Amniotic stem cell (primary cell): ENCODE results near the gene APEX1.

Experiments
- DNase-seq: peaks from one replicate; lab custom pipeline; 2025; lab: John Stamatoyannopoulos, UW

APEX1 gene

DNA sequence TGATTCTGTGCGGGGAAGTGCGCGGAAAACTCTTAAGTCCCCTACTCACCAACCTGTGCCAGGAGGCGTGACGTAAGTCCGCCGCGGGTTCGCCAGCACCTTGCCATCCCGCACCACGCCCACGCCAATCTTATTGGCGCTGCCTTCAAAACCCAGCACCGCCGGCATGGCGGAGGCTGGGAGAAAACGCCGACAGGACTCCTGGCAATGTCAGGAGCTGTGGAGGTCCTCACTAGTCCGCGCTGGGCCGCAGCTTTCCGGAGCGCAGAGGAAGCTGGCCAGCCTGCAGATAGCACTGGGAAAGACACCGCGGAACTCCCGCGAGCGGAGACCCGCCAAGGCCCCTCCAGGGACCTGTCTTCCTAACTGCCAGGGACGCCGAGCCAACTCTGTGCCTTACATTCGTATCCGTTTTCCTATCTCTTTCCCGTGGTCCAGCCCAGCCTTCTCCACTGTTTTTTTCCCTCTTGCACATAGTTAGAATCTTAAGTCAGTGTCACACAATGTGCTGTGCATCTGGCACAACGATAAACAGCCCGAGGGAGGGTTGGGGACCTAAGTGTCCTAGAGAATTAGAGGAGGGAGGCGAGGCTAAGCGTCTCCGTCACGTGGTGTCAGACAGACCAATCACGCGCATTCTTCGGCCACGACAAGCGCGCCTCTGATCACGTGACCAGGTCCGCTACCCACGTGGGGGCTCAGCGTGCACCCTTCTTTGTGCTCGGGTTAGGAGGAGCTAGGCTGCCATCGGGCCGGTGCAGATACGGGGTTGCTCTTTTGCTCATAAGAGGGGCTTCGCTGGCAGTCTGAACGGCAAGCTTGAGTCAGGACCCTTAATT lies at the start of gene APEX1, which contains the start of gene OSGEP:
TSS of gene APEX1 (plus strand) at position 711 of the 839 bp plus-strand sequence. CDS start 420 bp downstream, outside the sequence.
TSS of gene OSGEP (minus strand) at position 297 of the 839 bp plus-strand sequence. CDS start at position 168, 129 bp downstream.
- peak; percentile 99 for DNase-seq

DNA sequence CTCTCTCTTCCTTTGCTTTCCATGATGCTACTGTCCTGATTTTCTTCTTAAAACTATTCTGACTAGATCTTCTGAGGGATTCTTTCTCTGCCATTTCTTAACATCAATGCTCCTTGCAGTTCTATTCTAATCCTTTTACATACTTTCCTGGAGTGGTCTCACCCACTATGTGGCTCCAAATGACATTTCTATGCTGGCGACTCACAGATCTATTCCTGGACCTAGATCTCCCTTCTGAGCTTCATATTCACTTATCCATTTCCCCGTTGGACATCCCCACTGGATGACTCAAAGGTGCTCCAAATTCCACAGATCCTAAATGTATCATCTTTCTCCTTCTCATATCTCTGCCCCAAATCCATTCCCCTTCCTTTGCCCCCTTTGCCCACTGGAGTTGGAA lies 45.8 kb upstream of the APEX1 start:
- DNase-seq: no peak

DNA sequence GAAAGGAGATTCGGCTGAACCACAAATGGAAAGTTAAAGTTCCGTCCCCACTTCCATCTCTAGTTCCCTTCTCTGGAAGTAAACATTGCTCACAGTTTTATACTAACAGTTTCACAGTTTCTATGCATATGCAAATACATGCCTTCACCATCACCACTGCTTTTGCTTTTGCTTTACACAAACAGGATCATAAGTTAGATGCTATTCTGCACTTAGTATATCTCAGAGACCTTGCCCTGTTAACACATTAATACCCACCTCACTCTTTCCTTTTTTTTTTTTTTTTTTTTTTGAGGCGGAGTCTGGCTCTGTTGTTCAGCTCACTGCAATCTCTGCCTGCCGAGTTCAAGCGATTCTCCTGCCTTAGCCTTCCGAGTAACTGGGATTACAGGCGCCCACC lies 42.6 kb upstream of the APEX1 start:
- DNase-seq: no peak

DNA sequence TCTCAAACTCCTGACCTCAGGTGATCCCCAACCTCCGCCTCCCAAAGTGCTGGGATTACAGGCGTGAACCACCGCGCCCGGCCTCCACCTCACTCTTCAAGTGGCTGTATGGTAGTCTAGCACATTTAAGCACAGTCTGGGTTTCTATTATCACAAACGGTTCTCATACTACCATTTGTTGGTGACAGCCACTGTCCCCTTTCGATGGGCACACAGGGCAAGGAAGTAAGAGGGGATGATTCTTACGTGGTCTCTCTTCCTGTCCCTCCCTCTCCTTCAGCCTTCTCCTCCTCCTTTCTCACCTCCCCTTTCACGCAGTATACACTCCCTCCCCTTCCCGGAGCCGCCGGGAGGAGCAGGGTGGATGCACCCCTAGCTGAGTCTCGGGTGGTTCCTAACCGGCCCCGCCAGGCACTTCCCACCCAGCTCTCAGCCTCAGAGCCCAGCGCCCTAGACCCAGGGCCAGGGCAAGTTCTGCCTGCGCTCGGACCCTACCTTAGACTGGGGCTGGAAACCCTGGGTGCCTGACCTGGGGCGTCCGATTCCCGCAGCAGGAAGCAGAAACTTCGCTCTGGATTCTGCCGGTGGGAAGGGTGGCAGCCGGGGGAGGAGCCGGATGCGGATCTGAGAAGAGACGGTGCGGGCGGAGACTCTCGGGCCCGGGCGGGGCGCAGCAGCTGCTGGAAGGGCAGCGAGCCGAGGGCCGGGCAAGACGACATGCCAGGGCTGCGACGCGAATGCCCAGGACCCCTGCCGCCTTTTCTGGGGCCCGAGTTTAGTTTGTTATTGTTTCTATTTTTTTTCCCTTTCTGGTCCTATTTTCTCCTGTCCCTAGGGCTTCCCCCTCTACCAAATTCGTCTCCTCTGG lies 41.9 kb upstream of the APEX1 start, which contains the start of gene TEP1:
TSS of gene TEP1 (minus strand) at position 626 of the 868 bp plus-strand sequence. CDS start 5,062 bp downstream, outside the sequence.
- peak; percentile 64 for DNase-seq

DNA sequence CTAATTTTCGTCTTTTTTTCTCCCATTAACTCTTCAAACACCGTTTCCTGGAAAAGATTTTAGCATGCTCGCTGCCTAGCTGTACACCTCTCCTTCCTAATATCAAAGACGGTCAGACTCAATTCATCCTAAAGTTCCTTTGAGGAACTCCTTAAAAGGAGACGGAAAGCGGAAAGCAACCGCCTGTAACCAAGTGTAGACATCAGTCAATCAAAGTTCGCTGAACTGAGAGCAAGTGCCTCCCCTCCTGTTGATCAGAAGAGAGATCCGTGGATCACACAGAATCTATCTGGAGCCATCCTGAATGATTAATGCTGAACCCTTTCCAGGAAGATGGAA lies 41.3 kb upstream of the APEX1 start:
- no peak for DNase-seq

DNA sequence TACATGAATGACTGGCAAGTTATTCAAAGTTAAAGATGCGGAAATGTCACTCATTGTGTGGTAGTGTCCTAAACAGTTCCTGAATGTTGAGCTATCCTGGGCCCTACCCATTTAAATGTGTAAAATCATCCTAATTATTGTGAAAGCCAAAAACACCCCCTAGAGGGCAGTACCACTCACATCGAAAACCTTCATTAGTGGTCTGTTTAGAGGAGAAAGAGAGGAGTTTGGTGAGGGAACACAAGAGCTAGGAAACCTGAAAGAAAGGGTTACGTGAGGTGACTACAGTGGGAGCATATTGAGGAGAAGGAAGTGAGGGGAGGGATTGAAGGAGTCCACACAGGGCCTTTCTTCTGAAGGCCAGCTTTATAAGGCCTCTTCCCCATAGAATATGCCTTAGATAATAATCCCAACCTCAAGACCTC lies 39.2 kb upstream of the APEX1 start:
- no peak for DNase-seq

DNA sequence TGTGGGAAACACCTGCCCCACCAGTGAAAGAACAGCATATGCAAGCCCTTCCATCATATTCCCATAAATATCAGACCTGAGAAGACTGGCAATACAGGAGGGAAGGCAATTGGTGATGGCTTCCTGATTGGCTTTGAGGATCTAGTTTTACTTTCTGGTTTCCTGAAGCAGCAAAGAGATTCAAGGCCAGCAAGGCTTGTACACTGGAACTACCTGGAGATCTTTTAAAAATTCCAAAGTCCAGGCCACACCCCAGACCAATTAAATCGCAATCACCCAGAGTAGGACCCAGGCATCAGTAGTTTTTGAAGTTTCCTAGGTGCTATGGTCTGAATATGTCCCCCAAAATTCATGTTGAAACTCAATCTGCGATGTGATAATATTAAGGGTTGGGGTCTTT lies 38.8 kb upstream of the APEX1 start:
- DNase-seq: no peak

DNA sequence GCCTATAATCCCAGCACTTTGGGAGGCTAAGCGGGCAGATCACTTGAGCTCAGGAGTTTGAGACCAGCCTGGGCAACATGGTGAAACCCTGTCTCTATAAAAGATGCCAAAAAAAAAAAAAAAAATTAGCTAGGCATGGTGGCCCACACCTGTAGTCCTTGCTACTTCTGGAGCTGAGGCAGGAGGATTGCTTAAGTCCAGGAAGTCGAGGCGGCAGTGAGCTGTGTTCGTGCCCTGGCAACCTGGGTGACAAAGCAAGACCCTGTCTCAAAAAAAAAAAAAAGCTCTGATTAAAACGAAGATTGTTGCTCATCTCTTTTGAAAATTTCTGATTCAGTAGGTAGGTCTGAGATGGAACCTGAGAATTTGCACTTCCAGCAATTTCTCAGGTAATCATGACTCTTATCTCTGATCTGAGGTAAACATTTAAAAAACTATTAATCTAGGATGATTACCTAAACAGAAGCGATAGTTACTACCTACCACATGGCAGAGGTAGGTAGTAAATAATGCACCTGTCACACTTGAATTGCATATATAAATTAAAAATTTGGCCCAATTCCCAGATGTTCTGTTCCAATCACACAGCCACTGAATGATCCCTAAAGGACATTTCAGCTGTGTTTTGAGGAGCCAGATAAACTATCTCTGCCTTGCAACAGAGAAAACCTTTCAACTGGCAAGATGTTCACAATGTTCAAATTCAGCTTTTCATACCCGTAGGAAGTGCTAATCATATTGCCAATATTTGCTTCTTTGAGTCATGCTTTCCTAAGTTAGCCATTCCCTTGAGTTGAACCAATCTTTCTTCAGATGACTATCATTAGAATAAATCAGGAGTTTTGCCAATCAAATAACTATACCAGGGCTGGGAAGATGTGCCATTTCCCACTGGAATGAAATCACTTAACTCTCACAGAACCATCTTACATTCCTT lies 37.5 kb upstream of the APEX1 start:
- DNase-seq: no peak

DNA sequence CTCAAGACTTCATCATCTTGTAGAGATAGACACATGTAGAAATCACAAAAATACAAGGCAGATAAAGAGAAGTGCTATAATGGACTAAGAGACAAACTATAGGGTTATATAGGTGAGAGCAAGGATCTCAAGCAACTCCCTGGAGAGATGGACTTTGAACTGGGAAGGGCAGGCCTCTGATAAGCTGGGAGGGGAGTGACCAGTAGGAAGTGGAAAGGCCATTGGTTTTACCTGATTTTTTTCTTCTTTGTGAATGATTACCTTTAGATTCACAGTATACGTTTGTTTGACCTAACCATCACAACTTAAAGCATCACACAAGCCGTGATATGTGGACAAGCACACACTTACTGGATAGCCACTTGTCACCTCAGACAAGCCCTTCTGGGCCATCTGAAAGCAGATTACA lies 36.5 kb upstream of the APEX1 start:
- DNase-seq: no peak

DNA sequence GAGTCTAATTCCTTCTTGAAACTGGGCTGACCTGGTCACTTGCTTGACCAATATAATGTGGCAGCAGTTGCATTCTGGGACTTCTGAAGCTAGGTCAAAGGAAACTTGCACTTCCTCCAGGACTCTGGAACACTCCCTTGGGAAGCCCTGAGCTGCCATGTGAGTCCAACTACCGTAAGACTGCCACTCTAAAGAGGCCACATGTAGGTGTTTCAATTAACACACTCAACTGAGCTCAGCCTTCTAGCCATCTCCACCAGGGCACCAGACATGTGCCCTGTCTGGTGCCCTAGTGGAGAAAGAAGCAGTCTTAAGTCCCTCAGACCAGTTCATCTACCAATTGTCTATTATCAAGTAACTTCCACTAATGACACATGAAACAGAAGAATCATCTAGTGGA lies 35.6 kb upstream of the APEX1 start:
- no peak for DNase-seq

DNA sequence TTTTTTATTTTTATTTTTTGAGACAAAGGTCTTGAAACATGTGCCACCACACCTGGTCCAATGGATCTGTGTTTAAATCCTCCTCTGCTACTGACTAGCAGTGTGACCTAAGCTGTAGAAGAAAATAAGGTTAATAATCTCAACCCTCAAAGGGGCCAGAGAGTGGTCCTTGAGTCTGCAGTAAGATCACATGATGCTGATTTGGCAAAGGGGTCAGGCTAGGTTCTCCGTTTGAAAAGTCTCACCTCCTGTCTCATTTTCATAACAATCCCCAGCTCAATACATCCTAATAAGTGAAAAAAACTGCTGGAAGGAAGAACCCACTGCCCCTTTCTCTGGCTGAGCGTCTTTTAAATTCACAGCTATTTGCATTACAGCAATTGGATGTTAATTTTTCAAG lies 33.8 kb upstream of the APEX1 start:
- DNase-seq: no peak

DNA sequence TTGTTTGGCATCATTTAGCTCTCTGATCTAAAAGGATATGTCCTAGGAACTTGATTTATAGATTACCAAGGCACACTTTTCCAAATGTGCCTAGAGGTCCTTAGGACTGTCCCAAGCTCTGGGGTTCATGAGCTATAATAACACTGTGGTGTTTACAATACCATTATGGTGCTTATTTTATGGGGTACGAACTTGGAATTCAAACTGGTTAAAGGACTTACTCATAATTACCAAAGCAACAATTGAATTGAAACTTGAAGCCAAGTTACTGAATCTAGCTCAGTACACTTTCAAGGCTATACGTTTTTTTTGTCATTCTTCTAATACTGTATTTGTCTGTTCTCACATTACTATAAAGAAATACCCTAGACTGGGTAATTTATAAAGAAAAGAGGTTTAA lies 32.1 kb upstream of the APEX1 start:
- no peak for DNase-seq

DNA sequence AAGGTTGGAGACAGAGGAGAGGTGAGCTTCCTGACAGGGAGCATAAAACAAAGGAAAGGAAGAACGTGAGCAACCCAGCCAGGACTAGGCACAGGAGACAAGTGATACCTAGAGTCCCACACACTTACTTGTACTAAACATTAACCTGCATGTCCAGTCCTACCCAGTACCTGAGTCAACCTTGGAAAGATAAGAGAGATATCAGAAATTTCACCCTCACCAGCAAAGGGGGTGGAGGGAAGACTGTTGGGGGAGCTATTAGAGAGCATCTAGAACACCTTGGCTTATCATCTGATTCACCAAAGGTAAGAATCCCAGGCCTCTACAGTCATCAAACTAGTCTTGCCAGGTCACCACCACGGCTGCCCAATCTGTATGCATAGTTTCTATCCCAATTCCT lies 30.2 kb upstream of the APEX1 start:
- no peak for DNase-seq

DNA sequence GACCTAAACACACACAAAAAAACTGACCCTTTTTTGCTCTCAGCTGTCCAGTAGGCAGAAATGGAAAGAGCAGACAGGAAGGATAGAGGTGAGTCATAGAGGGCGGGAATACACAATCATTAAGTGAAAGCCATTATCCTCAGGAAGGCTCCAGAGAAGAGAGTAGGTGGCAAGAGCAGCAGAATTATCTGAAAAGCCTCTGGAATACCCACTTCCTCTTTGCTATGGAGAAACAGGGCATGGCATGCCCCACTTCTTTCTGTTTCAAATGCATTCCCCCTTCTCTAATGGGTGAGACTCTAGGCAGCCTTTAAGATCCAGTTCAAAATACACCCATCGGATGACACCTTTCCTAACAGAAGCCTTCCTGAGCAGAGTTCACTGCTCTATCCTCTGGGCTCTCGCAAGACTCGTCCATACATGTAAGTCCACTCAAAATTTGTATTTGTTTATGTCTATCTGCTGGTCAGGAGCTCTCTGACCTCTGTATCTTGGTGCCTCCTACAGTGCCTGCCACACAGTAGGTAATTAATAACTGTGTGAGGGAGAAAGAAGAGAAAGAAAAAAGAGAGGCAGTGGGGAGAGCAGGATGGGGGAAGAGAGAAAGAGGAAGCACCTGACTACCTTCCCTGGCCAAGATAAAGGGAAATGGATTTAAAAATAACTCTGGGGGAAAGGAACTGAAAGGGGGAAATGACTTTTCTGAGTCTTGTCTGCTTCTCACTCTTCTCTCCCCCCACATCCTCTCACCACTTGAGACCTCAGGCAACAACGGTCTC lies 27.6 kb upstream of the APEX1 start:
- DNase-seq: peak; percentile 28

DNA sequence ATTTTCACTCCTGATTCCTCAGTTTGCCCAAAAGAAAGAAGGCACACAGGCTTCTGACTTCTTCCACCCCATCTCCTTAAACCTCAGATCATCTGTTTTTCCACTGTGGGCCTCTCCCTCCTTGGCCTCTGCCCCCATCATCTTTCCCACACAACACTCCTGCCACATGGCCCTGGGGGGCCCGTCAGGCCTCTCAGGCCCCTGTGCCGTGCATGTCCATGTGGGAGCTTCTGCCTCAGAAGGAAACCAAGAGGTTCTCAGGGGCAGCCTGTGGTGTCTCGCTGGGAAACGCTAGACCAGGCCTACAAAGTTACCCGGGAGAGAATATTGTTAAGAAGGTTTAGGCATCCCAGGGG lies 27.0 kb upstream of the APEX1 start:
- DNase-seq: no peak

DNA sequence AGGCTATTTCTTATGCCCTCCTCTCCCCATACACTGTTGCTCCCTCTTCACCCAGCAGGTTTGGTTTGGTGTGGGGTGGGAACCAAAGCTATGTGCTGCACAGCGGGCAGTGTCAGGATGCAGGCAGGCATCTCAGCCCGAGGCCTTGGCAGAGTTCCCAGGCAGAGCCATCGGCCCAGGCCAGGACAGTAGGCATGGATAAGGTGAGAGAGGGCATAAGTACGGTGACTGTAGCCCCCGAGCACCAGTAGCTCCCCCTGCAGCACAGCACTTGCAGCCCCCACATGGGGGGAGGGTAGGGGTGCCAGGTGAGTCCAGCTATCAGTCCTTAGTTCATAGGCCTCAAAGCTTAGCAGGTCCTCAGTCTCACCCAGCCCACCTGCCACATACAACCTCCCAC lies 26.2 kb upstream of the APEX1 start:
- DNase-seq: no peak

DNA sequence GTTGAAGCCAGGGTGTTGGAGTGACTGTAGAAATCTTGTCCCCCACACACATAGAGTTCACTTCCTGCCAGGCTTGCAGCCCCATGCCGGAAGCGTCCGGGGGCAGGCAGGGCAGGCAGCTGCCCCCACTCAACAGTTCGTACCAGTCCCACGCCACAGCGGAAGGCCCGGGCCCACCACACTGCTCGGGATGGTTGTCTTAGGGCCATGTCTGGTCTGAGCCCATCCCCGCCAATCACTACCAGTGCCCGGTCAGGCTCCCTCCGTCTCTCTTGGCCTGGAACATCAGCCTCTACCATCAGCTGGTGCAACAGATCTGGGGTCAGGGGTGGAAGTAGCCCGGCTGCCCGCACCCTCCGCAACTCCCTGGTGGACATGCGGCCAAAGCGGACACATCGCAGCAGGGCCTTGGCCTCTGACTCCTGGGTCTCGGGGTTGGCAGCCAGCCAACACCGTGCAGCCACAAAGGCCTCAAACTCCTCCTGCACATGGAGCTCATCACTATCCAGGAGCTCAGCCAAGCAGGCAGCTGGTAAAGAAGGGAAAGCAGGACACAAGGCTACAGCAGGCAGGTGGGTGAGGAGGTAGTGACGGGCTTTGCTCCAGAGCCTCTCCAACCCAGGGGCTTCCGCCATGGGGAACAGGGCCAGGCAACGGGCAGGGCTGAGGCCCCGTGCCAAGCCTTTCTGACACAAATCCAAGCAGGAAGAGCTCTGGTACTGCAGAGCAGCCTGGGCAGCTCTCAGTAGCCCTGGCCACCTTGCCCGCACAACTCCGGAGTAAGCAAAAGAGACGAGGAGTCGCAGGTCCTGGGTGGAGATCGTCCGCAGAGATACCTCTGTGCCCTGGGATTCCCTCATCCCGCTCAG lies 25.0 kb upstream of the APEX1 start:
- no peak for DNase-seq

DNA sequence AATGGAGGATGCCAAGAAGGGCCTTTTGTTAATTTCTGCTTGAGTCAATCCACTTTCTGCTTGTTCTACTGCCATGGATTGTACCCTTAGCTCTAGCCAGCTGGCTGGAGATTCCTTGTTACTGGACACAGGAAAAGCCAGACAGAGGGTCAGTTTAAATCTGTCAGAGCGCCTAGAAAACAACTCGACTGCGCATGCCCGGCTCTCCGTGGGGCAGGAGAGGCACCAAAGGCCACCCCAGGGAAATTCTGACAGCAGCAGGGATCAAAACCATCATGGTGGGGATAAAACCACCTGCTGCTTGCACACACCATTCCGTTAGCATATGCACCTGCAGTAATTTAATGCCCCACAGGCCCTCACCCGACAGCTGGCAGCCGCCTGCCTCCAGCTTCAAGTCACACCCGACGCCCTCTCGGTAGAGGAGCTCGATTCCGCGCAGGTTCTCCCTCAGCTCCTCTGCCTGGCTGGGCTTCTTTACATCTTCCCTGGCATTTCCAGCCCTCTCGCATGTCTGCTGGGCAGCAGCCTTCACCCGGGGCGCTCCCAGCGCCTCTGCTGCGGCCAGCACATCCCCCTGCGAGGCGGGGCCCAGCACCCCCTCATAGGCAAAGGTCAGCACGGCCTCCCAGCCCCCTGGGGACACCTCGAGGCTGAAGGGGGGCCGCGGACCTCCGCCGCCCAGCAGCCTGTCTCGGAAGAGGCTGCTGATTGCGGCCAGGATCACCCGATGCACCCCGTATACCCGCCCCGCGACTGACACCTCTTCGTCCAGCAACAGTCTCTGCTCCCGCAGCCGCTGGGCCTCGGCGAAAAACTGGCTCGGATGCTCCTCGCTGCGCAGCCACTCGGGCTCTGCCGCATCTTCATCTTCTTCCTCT lies 20.1 kb upstream of the APEX1 start:
- no peak for DNase-seq
